ENCODE results near the gene GALNT9.

Gene GALNT9

GRCh38 chr12:132237772-132238487, 91.5 kb downstream of the GALNT9 start:
- in situ Hi-C loops (cut with HindIII; ENCODE audit: low sequenced_read_pairs) = no loop called here
- TF ChIP-seq CTCF (IDR thresholded peaks at IDR 0.05; ENCODE audit: low read depth, low read length) = no peak
- no peak overlapping the region for H3K4me3 ChIP-seq (ENCODE audit: low read depth, low read length)
- no peak for DNase-seq (ENCODE audit: low read depth, low spot score)

GRCh38 chr12:132236930-132237771, 92.2 kb downstream of the GALNT9 start:
- in situ Hi-C loops (cut with HindIII; ENCODE audit: low sequenced_read_pairs) = no loop called here
- H3K4me3 ChIP-seq (ENCODE audit: low read depth, low read length) = no peak overlapping the region
- TF ChIP-seq CTCF (IDR thresholded peaks at IDR 0.05; ENCODE audit: low read depth, low read length) = no peak
- DNase-seq (ENCODE audit: low read depth, low spot score) = no peak

GRCh38 chr12:132236129-132236929, 93.1 kb downstream of the GALNT9 start:
- no peak for DNase-seq (ENCODE audit: low read depth, low spot score)
- no peak for TF ChIP-seq CTCF (IDR thresholded peaks at IDR 0.05; ENCODE audit: low read depth, low read length)
- H3K4me3 ChIP-seq (ENCODE audit: low read depth, low read length) = no peak overlapping the region
- in situ Hi-C loops (cut with HindIII; ENCODE audit: low sequenced_read_pairs) = no loop called here

- in situ Hi-C loops (cut with HindIII; ENCODE audit: low sequenced_read_pairs) = no loop called here
- H3K4me3 ChIP-seq (ENCODE audit: low read depth, low read length) = no peak overlapping the region
- no peak for TF ChIP-seq CTCF (IDR thresholded peaks at IDR 0.05; ENCODE audit: low read depth, low read length)
- no peak for DNase-seq (ENCODE audit: low read depth, low spot score)
Measured at GRCh38 chr12:132235116-132235820, 94.1 kb downstream of the GALNT9 start.

GRCh38 chr12:132230381-132230780, 99.0 kb downstream of the GALNT9 start:
- in situ Hi-C loops (cut with HindIII; ENCODE audit: low sequenced_read_pairs) = no loop called here
- DNase-seq (ENCODE audit: low read depth, low spot score) = no peak
- H3K4me3 ChIP-seq (ENCODE audit: low read depth, low read length) = no peak overlapping the region
- TF ChIP-seq CTCF (IDR thresholded peaks at IDR 0.05; ENCODE audit: low read depth, low read length) = no peak

GRCh38 chr12:132229926-132230325, 99.5 kb downstream of the GALNT9 start:
- no peak overlapping the region for H3K4me3 ChIP-seq (ENCODE audit: low read depth, low read length)
- no peak for TF ChIP-seq CTCF (IDR thresholded peaks at IDR 0.05; ENCODE audit: low read depth, low read length)
- in situ Hi-C loops (cut with HindIII; ENCODE audit: low sequenced_read_pairs) = no loop called here
- no peak for DNase-seq (ENCODE audit: low read depth, low spot score)
